ENCODE results near the gene FHDC1.

Gene FHDC1

GRCh38 chr4:152900395-152900794, 35.7 kb upstream of the FHDC1 start:
- TF ChIP-seq CTCF (IDR thresholded peaks at IDR 0.05; ENCODE audit: low read depth, low read length) = no peak
- in situ Hi-C loops (cut with HindIII; ENCODE audit: low sequenced_read_pairs) = no loop called here
- no peak for DNase-seq (ENCODE audit: low read depth, low spot score)
- no peak overlapping the region for H3K4me3 ChIP-seq (ENCODE audit: low read depth, low read length)

- in situ Hi-C loops (cut with HindIII; ENCODE audit: low sequenced_read_pairs) = no loop called here
- H3K4me3 ChIP-seq (ENCODE audit: low read depth, low read length) = no peak overlapping the region
- no peak for TF ChIP-seq CTCF (IDR thresholded peaks at IDR 0.05; ENCODE audit: low read depth, low read length)
- DNase-seq (ENCODE audit: low read depth, low spot score) = no peak
These were observed 34.9 kb upstream of the FHDC1 start for GRCh38 chr4:152901205-152901604.

GRCh38 chr4:152903658-152904057, 32.5 kb upstream of the FHDC1 start:
- in situ Hi-C loops (cut with HindIII; ENCODE audit: low sequenced_read_pairs) = no loop called here
- no peak for DNase-seq (ENCODE audit: low read depth, low spot score)
- no peak overlapping the region for H3K4me3 ChIP-seq (ENCODE audit: low read depth, low read length)
- no peak for TF ChIP-seq CTCF (IDR thresholded peaks at IDR 0.05; ENCODE audit: low read depth, low read length)

GRCh38 chr4:152909901-152910300, 26.2 kb upstream of the FHDC1 start:
- no peak for DNase-seq (ENCODE audit: low read depth, low spot score)
- in situ Hi-C loops (cut with HindIII; ENCODE audit: low sequenced_read_pairs) = no loop called here
- no peak overlapping the region for H3K4me3 ChIP-seq (ENCODE audit: low read depth, low read length)
- no peak for TF ChIP-seq CTCF (IDR thresholded peaks at IDR 0.05; ENCODE audit: low read depth, low read length)

GRCh38 chr4:152910521-152910920, 25.6 kb upstream of the FHDC1 start:
- no peak for DNase-seq (ENCODE audit: low read depth, low spot score)
- in situ Hi-C loops (cut with HindIII; ENCODE audit: low sequenced_read_pairs) = no loop called here
- no peak for TF ChIP-seq CTCF (IDR thresholded peaks at IDR 0.05; ENCODE audit: low read depth, low read length)
- H3K4me3 ChIP-seq (ENCODE audit: low read depth, low read length) = no peak overlapping the region

- no peak for TF ChIP-seq CTCF (IDR thresholded peaks at IDR 0.05; ENCODE audit: low read depth, low read length)
- in situ Hi-C loops (cut with HindIII; ENCODE audit: low sequenced_read_pairs) = no loop called here
- no peak for DNase-seq (ENCODE audit: low read depth, low spot score)
- H3K4me3 ChIP-seq (ENCODE audit: low read depth, low read length) = no peak overlapping the region
These were observed 18.4 kb upstream of the FHDC1 start for GRCh38 chr4:152917543-152918395.

Data from astrocyte of the spinal cord (primary cell).